Glomerular visceral epithelial cell (primary cell): ENCODE results near the gene MYO1F.

Experiments used
- DNase-seq: peaks from one replicate; pipeline ENCODE4 v3.0.0-alpha.2; 2016; ENCODE audit errors: extremely low spot score

MYO1F gene

DNA sequence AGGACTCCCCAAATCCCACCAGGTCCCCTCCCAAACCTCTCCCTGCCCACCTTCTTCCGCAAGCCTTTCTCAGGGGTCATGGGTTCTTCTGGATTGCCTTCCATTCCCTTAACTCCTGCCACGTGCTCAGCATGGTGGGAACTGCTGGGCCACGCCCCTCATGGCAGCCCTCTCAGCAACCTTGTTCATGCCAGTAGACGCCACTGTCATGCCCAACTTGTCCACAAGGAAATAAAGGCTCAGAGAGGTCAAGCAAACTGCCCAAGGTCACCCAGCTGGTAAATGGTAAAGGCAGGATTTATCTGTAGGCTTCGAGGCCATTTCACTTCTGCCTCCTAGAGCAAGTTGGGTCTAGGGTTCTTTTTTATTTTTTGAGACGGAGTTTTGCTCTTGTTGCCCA, 85.7 kb downstream of the MYO1F start:
- DNase-seq = no peak

DNA sequence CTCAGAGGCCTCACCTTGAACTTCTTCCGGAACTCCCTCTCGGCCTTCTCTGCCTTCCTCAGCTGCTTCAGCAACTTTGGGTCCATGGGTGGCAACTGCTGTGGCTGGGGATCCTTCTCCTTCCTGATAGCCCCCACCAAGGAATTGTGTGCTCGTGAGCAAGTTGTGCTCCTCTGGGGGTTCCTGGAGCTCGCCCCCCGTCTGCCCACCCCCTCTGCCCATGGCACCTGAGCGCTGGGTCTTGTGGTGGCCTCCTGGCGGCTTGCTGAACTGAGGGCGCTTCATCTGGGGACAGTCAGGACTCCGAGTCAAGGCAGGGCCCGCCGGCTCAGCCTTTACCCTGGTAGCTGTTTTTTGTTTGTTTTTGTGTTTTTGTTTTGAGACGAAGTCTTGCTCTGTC, 86.4 kb downstream of the MYO1F start:
- no peak for DNase-seq

DNA sequence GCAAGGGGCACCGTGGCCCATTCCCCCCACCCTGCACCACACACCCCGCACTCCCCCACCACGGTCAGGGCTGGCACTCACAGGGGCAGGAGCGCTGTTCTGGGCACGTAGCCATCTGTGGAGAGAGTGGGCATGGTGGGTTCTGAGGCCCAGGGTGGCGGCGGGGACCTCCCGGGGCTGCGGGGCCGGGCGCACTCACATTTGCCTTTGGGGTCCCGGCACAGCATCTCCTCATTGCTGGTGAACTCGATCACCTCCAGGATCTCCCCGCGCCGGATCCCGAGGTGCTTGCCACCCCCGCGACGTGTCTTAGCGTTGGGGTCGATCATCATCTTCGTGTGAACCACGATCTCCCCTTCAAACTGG, 86.9 kb downstream of the MYO1F start:
- DNase-seq = no peak

DNA sequence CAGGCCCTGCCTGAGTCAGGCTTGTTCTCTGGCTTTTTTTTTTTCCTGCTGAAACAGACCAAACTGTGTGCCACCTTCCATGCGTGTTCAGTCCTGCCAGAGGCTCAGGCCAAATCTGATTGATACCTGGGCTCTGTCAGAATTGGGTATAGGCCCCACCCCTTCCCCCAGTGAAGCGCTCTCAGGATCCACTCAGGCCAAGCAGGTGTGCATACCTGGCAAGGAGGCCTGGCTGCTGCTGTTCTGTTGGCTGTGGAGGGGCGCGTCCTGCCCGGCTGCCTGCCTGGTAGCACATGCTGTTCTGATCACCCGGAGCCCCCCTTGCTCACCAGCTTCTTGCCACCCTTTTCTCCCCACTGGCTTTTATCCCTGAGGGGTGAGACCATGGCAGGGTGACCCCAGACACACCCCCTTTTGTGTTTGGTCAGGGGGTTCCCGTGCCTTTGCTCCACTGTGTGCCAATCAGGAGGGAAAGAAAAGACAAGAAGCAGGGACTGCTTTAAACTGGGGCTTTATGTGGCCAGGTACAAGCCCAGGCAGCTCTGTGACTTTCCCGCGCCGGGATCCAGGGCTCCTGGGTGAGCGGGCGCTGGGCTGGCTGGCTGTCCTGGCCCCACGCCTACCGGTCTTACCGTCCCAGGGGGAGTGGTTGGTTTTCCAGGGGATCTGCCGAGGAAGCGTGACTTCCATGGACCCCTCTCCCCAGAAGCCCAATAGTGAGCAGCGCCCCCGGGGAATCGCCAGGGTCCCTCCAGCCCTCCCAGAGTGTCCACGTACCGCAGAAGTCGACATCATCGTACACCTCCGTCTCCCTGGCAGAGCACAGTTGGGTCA, 87.5 kb downstream of the MYO1F start:
- DNase-seq = no peak

DNA sequence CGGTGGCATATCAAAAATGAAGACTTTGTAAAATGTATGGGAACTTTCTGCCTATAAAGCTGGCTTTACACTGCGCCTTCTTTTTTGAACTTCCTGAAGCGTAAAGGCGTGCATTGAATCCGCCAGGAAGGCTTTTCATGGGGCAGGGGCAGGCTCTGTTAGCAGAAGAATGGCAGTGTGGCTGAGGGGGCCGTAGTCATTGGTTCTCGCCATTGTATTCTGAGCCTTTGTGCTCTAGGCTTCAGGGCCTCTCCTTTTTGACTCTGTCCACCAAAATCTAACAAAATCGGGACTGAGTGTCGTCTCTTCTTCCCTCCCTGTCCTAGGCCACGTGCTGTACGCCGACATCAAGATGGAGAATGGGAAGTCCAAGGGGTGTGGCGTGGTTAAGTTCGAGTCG, 88.9 kb downstream of the MYO1F start:
- DNase-seq = no peak

DNA sequence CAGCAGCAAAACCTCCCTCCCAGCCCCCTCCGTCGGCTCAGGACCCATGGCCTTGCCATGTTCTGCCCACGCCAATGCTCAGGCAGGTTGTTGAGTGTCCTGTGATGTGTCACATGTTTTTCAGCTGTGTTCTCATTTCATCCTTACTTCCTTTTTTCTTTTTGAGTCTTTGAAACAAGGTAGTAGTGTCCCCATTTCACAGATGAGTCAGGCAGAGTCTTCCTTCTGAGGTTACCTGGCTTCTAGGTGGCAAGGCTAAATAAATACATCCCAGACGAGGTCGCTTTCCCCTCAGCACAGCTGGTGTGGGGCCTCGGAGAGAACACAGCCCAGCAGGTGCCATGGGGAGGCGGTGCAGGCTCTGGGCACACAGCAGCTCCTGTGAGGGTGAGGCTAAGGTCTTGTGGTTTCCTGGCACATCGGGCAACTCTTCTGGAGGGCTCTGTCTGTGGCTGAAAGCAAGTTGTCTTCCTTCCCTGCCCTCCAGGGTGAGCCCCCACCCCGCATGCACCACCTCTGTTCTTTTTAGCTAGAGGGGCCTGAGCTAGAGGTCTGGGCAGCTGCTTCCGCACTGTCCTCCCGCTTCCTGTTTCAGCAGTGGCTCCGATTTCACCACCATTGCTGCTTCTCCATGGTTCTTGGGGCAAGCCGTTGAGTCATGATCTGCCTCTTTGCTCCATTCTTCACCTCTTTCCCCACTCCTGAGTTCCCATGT, 89.9 kb downstream of the MYO1F start:
- DNase-seq = no peak

DNA sequence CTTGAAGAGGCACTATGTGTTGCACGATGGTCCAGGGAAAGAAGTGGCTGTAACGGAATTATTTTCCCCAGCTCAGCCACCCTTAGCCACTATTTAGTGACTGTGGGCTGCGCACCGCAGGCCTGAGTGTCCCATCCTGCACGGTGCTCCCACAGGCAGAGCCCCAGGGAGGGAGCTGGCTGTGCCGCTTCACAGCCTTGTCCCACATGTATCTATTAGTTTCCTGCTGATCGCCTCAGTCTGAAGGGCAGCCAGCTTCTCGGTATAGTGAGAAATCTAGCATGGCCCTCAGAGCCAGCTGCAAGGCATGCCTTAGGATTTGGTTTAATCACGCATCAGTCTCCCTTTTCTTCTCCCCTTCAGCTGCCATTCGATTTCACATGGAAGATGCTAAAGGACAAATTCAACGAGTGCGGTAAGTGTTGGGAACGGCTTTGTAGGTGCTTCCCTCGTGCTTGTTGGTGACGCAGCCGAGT, 90.5 kb downstream of the MYO1F start:
- no peak for DNase-seq

DNA sequence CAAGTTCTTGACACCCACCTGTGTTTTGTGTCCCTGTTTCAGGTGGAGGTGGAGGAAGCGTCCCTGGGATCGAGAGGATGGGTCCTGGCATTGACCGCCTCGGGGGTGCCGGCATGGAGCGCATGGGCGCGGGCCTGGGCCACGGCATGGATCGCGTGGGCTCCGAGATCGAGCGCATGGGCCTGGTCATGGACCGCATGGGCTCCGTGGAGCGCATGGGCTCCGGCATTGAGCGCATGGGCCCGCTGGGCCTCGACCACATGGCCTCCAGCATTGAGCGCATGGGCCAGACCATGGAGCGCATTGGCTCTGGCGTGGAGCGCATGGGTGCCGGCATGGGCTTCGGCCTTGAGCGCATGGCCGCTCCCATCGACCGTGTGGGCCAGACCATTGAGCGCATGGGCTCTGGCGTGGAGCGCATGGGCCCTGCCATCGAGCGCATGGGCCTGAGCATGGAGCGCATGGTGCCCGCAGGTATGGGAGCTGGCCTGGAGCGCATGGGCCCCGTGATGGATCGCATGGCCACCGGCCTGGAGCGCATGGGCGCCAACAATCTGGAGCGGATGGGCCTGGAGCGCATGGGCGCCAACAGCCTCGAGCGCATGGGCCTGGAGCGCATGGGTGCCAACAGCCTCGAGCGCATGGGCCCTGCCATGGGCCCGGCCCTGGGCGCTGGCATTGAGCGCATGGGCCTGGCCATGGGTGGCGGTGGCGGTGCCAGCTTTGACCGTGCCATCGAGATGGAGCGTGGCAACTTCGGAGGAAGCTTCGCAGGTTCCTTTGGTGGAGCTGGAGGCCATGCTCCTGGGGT, 91.5 kb downstream of the MYO1F start:
- DNase-seq = no peak

DNA sequence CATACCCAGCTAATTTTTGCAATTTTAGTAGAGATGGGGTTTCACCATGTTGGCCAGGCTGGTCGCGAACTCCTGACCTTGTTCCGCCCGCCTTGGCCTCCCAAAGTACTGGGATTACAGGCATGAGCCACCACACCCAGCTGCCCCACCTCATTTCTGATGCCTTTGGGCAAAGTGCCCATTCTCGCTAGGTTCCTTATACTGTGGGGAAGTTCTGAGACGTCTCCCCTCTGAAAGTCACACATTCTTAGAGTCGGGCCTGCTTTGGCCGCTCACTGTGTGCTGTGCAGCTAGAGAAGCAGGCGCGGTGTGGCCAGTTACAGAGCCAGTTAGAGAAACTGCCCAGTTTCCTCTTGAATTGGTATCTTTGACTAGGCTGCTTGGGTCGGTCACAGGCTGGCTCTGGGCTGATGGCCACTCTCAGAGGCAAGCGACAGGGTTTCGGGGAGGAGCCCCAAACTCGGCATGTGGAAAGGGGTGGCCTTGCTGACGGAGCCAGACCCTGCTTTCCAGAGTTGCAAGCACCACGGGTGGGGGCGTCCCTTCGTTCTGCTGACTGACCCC, 92.8 kb downstream of the MYO1F start:
- no peak for DNase-seq

DNA sequence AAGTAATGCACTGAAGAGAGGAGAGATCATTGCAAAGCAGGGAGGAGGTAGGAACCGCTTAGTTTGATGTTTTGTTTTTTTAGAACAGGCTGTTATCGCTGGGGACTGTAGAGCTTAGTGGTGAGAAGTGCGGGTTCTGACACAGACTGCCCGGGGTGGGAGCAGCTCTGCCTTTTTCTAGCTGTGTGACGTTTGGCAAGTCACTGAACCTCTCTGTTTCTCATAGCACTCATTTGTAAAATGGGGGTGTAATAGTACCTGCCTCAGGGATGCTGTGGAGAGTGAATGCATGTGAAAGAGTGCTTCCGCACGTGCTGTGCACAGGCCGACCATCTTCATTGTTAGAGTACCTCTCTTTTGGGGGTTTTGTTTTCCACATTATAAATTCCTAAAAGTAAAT, 94.1 kb downstream of the MYO1F start:
- no peak for DNase-seq

DNA sequence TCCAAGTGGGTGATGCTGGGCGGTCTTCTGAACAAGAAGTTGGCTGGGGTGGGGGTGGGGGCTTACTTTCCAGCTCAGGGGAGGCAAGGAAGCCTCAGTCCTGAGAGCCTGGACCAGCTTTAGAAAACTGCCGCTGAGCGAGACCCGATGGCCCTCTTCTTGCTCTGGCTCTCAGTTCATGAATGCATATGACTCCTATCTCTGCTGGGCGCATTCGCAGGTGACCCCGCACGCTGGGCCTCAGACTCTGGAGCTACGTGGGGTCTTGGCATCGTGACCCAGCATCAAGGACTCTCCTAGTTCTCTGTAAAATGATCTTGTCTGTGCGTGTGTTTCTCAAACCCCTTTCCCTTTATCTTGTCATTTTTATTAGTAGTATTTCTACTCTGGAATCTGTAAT, 94.5 kb downstream of the MYO1F start:
- DNase-seq = no peak

DNA sequence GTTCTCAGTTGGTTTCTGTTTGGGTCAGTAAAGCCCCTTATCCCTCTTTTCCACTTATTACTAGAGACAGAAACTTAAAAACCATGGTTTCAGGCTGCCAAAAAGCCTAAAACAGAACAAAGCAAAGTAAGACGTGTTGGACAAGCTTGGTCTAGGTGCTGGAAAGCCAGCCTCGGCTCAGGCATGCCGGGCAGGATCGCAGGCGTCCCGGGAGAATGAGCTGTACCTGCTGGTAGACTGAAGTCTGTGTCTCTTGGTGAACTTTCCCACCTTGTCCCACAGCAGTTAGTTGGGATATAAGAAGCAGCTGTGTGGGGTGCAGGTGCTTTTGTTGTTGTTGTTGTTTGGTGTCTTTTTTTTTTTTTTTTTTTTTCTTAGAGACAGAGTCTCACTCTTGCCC, 95.6 kb downstream of the MYO1F start:
- no peak for DNase-seq

DNA sequence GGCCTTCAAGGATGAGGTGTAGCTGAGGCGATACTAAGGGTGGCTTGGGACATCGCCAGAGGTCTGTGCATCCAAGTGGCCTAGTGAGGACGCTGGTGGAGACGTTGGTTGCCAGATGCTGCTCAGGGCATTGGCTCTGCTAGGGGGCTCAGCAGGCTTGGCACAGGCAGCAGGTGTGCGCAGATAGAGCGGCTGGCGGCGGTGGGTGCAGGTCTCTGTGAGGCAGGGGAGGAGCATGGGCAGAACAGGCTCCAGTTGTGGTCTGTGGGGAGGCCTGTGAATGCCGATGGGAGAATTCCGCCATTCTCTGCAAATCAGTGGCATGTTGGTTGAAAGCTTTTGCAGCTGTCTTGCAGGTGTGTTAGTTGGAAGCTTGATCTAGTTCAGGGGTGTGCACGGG, 96.0 kb downstream of the MYO1F start:
- no peak for DNase-seq

DNA sequence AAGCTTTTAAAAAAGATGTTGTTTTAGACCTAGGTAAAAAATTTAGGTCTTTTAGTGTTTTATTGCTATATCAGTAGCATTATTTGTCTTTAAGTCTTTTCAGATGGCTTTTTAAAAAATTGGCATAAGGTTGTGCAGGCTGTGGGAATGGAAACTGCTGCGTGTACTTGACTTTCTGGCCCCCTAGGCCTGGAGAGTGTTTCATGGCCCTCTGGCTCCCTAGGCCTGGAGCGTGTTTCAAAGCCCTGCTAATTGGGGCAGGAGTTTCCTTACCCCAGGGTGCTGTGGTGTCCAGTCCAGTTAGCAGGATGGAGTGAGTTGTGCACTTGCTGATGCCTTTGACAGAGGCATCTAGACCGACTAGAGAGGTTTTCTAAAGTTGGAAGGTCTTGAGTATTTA, 98.6 kb downstream of the MYO1F start:
- no peak for DNase-seq

DNA sequence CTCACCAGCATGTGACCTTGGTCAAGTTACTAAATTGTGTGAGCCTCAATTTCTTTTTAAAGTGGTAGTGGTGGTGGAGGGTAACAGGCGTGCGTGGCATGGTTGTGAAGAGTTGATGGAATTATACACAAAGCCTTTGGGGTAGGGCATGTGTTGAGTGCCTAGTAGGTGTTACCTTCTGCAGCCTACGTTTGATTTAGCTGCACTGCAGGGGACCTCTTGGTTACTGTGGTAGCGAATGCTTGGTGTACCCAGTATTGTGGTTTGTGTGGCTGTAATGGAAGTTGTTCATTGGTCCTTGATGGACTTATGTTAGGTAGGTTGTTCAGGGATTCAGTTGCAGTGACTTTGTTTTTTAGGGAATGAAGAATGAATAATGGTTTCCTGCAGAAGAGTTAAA, 99.4 kb downstream of the MYO1F start:
- no peak for DNase-seq

DNA sequence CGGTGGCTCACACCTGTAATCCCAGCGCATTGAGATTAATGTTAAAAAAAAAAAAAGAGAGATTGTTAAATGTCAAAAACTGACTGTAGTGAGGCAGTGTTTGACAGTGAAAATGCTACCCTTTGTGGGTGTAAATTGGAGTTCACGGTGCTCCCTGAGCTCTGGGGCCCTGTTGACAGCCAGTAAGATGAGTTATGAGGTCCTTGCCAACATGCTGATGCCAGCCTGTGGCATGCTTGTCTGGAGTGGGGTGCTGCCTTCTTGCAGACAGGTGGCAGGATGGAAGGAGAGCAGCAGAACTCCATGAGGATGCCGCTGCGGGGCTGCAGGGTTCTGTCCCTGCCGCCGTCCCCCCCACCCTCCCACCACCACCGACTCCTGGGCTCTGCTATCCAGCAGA, 100.7 kb downstream of the MYO1F start:
- DNase-seq = no peak

DNA sequence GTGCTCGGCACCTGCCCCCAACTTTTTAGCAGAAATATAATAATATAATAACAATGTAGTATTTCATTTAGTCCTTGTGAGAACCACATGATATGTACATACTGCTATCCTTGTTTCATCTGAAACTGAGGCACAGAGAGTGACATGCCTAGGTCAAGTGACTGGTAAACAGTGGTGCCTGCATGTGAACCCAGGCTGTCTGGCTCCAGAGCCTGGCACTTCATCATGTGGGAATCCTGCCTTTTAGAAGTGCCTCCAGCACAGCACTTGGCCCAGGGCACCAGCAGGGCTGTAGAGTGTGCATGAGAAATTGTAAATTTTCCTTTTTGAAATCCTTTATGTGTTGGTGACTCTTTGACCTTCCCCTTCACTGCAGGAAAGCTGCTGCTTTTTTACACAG, 102.2 kb downstream of the MYO1F start:
- DNase-seq = no peak

DNA sequence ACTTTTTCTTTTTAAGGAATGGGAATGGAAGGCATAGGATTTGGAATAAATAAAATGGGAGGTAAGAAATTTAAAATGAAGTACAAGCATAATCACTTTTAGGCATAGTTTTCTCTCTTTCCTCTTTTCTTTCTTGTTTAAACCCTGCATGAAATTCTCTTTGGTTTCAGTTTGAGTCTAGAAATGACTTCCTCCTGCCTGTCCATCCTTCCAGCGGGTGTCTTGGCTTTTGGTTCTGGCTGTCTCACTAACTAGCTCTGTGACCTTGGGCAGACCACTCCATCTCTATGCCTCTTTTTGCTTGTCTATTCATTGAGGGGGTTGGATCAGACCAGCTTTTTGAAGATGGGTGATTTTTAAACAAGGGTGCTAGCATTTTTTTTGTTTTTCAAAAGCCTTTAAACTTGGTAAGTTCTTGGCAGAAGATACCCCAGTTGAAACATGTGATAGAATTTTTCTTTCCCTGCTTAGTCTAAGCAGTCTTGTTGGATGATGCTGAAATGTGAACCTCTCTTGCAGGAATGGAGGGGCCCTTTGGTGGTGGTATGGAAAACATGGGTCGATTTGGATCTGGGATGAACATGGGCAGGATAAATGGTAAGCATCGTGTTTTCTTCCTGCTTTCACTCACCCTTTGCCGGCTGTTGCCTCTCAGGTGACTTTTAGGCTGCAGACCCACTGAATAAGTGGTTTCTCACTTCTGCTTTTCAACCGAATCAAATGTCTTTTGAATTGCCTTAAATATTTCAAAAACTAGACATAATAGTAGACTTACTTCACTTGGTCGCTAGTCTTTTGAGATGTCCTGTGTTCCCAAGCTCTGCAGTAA, 103.4 kb downstream of the MYO1F start:
- no peak for DNase-seq
